ENCODE results near the gene PGAP1.

DNA sequence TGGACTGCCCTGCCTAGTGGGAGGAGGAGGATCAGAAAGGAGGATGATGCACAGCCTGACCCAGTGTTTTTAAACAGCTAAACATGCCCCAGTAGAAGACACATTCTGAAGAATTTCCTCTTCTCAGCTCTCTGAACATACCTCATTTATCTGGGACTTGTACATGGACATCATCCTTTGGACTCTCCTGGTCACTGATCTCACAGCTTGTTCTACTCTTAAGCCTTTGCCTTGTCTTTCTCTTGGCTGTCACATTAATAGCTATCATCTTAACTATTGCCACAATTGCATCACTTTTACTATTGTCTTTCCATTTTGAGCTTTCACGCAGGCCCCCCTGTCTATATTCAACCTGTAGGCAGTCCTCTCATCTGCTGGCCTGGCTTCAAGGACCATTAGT is 42.0 kb upstream of the PGAP1 start:
- TF ChIP-seq, protein P1, sequence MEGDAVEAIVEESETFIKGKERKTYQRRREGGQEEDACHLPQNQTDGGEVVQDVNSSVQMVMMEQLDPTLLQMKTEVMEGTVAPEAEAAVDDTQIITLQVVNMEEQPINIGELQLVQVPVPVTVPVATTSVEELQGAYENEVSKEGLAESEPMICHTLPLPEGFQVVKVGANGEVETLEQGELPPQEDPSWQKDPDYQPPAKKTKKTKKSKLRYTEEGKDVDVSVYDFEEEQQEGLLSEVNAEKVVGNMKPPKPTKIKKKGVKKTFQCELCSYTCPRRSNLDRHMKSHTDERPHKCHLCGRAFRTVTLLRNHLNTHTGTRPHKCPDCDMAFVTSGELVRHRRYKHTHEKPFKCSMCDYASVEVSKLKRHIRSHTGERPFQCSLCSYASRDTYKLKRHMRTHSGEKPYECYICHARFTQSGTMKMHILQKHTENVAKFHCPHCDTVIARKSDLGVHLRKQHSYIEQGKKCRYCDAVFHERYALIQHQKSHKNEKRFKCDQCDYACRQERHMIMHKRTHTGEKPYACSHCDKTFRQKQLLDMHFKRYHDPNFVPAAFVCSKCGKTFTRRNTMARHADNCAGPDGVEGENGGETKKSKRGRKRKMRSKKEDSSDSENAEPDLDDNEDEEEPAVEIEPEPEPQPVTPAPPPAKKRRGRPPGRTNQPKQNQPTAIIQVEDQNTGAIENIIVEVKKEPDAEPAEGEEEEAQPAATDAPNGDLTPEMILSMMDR (IDR thresholded peaks at IDR 0.05), result no peak
- TF ChIP-seq EP300 (IDR thresholded peaks at IDR 0.05; ENCODE audit: low read depth), result no peak
